ENCODE results near the gene LILRB2. TPM values are rescaled to one million over a fixed set of nuclear protein-coding genes. Genes with fewer than 3 reads are reported as not detected.
"Not testable (repeated sequence)": the region's sequence is repeated elsewhere in the genome, so short reads cannot be mapped to it uniquely, and the experiment has no call there.

Gene LILRB2
- total and polyA plus RNA-seq, 2 donors (not counting 3 experiments of a cell fraction or from before 2014, with no cell fraction given), result not detected

GRCh38 chr19:54239491-54240371 is 41.2 kb downstream of the LILRB2 start:
- H3K9me3 ChIP-seq (replicated peaks; ENCODE audit: control insufficient read depth, insufficient read depth, low read length); H3K36me3 ChIP-seq (ENCODE audit: control insufficient read depth in 2 of 2, extremely low read depth in 1 of 2, insufficient read depth in 2 of 2, low read length in 2 of 2); H3K4me1 ChIP-seq (ENCODE audit: control insufficient read depth, extremely low read depth, insufficient read depth, low read length); H3K4me3 ChIP-seq (replicated peaks in 1 of 3; ENCODE audit: insufficient read depth in 1 of 3, low read depth in 1 of 3, low read length in 3 of 3); H3K4me2 ChIP-seq (ENCODE audit: insufficient read depth, low read length); POLR2A ChIA-PET; H3K9me1 ChIP-seq (replicated peaks; ENCODE audit: control insufficient read depth, extremely low read depth, insufficient read depth, low read length); H3K27ac ChIP-seq (ENCODE audit: insufficient read depth, low read depth, low read length); FAIRE-seq; DNase-seq (ENCODE audit: low read depth, low spot score); CTCF ChIA-PET; H2AFZ ChIP-seq (ENCODE audit: low read depth, low read length); H3K9ac ChIP-seq (replicated peaks; ENCODE audit: extremely low read depth, insufficient read depth, low read length); H4K20me1 ChIP-seq (replicated peaks; ENCODE audit: control insufficient read depth, extremely low read depth, insufficient read depth, low read length); dilution Hi-C loops (cut with MboI; ENCODE audit: extremely low pct_ligation_motif_present, low sequenced_read_pairs); BruUV-seq (replicated peaks); H3K79me2 ChIP-seq (ENCODE audit: control insufficient read depth, insufficient read depth, low read length): not testable (repeated sequence)
- H3K27me3 ChIP-seq (ENCODE audit: control insufficient read depth in 2 of 2, insufficient read depth in 2 of 2, low read length in 2 of 2), result peaks cover 0 to 11% of the 10 kb centered on the region in 2 experiments
- intact Hi-C loops (cut with micrococcal nuclease), result loop anchor here (2.0 kb wide), 1 partner anchor 17 kb away; the partner anchor contains the start of gene LILRB3

GRCh38 chr19:54233941-54234340 is 47.0 kb downstream of the LILRB2 start:
- DNase-seq (ENCODE audit: low read depth, low spot score) (no peak), FAIRE-seq (no peak)
- POLR2A ChIA-PET, result no interaction called here
- Histone ChIP-seq H3K9me1 (replicated peaks; ENCODE audit: control insufficient read depth, extremely low read depth, insufficient read depth, low read length) (no peaks in the 10 kb centered on the region), H3K9ac (replicated peaks; ENCODE audit: extremely low read depth, insufficient read depth, low read length) (no peak overlapping the region), H3K27me3 (ENCODE audit: control insufficient read depth in 2 of 2, insufficient read depth in 2 of 2, low read length in 2 of 2) (peaks cover 10 to 21% of the 10 kb centered on the region in 2 experiments), H3K79me2 (ENCODE audit: control insufficient read depth, insufficient read depth, low read length) (no peaks in the 10 kb centered on the region), H3K4me1 (ENCODE audit: control insufficient read depth, extremely low read depth, insufficient read depth, low read length) (no peaks in the 10 kb centered on the region), H3K27ac (ENCODE audit: insufficient read depth, low read depth, low read length) (no peak overlapping the region), H2AFZ (ENCODE audit: low read depth, low read length) (no peak overlapping the region), H3K4me3 (replicated peaks in 1 of 3; ENCODE audit: insufficient read depth in 1 of 3, low read depth in 1 of 3, low read length in 3 of 3) (no peak overlapping the region), H3K36me3 (ENCODE audit: control insufficient read depth in 2 of 2, extremely low read depth in 1 of 2, insufficient read depth in 2 of 2, low read length in 2 of 2) (no peaks in the 10 kb centered on the region), H4K20me1 (replicated peaks; ENCODE audit: control insufficient read depth, extremely low read depth, insufficient read depth, low read length) (no peaks in the 10 kb centered on the region), H3K4me2 (ENCODE audit: insufficient read depth, low read length) (no peak overlapping the region), H3K9me3 (replicated peaks; ENCODE audit: control insufficient read depth, insufficient read depth, low read length) (no peaks in the 10 kb centered on the region)
- dilution Hi-C loops (cut with MboI; ENCODE audit: extremely low pct_ligation_motif_present, low sequenced_read_pairs) (no loop called here), intact Hi-C loops (cut with micrococcal nuclease) (no loop called here)
- no TSS peak for BruUV-seq (replicated peaks)
- CTCF ChIA-PET, result interaction anchor here (1.9 kb wide), 1 partner anchor 32 kb away, joined by 8 read pairs; no protein-coding TSS in a partner anchor
- no peak for TF ChIP-seq POLR2AphosphoS5 (IDR thresholded peaks at IDR 0.05; ENCODE audit: insufficient read depth, low read depth, low read length)
- no peak for TF ChIP-seq CTCF (IDR thresholded peaks at IDR 0.05; ENCODE audit: extremely low read depth in 1 of 2, insufficient read depth in 1 of 2, low read depth in 1 of 2, low read length in 2 of 2)
- no peak for TF ChIP-seq MAX (IDR thresholded peaks at IDR 0.05; ENCODE audit: insufficient read depth, insufficient read length)
- no peak for TF ChIP-seq MYC (IDR thresholded peaks at IDR 0.05; ENCODE audit: low read depth, low read length)
- TF ChIP-seq GATA2 (IDR thresholded peaks at IDR 0.05; ENCODE audit: insufficient read depth, insufficient read length, low read depth, low read length), result no peak
- no peak for TF ChIP-seq FOS (IDR thresholded peaks at IDR 0.05; ENCODE audit: borderline replicate concordance, insufficient read depth, low read length)
- no peak for TF ChIP-seq POLR2A (IDR thresholded peaks at IDR 0.05; ENCODE audit: low read depth, low read length)
- TF ChIP-seq EZH2 (IDR thresholded peaks at IDR 0.05; ENCODE audit: borderline replicate concordance, low read depth, low read length, severe bottlenecking), result no peak
- no peak for TF ChIP-seq JUN (IDR thresholded peaks at IDR 0.05; ENCODE audit: borderline replicate concordance, insufficient read depth, insufficient read length, low read depth)

All from endothelial cell of umbilical vein (primary cell).